HG02981 (cell line): ENCODE data around the gene NCEH1.
A peak's percentile ranks its signal among the peaks of the same experiment; 100 is the strongest.
"Not testable (repeated sequence)": the region's sequence is repeated elsewhere in the genome, so short reads cannot be mapped to it uniquely, and the experiment has no call there.

Experiments
- ATAC-seq: cut with Tn5 transposase; IDR thresholded peaks from one replicate; pipeline ENCODE4 v1.9.1; 2021; ENCODE audit warnings: mild to moderate bottlenecking, moderate library complexity; ENCODE audit not compliant: unreplicated experiment

NCEH1 gene

GRCh38 chr3:172710664-172711453 lies at the start of gene NCEH1:
Gene NCEH1, minus strand, starts transcription at chr3:172711067. Its CDS starts 83 bp downstream, at chr3:172710984.
- peak; percentile 99 for ATAC-seq

GRCh38 chr3:172760416-172760815 lies 49.5 kb upstream of the NCEH1 start:
- not testable (repeated sequence) for ATAC-seq

- no peak for ATAC-seq
These were observed 42.3 kb upstream of the NCEH1 start for GRCh38 chr3:172753125-172753524.

- no peak for ATAC-seq
These were observed 41.8 kb upstream of the NCEH1 start for GRCh38 chr3:172752651-172753050.

- no peak for ATAC-seq
These were observed 40.4 kb upstream of the NCEH1 start for GRCh38 chr3:172751175-172751704.

GRCh38 chr3:172750368-172751174 lies 39.7 kb upstream of the NCEH1 start, which contains the start of gene ECT2:
Gene ECT2, plus strand, starts transcription at chr3:172750726. Its CDS starts 3,805 bp downstream, at chr3:172754531.
- ATAC-seq, result peak; percentile 95

GRCh38 chr3:172750069-172750367 lies 39.2 kb upstream of the NCEH1 start:
- no peak for ATAC-seq

GRCh38 chr3:172749230-172749965 lies 38.5 kb upstream of the NCEH1 start:
- ATAC-seq, result no peak

- no peak for ATAC-seq
These were observed 35.6 kb upstream of the NCEH1 start for GRCh38 chr3:172746475-172746874.

- no peak for ATAC-seq
These were observed 28.6 kb upstream of the NCEH1 start for GRCh38 chr3:172739462-172739861.

GRCh38 chr3:172735014-172735413 lies 24.1 kb upstream of the NCEH1 start:
- no peak for ATAC-seq

GRCh38 chr3:172726380-172726779 lies 15.5 kb upstream of the NCEH1 start:
- ATAC-seq, result no peak

GRCh38 chr3:172722536-172723040 lies 11.7 kb upstream of the NCEH1 start:
- ATAC-seq, result not testable (repeated sequence)

- no peak for ATAC-seq
These were observed 6.7 kb upstream of the NCEH1 start for GRCh38 chr3:172717493-172718088.

GRCh38 chr3:172716476-172716875 lies 5.6 kb upstream of the NCEH1 start:
- no peak for ATAC-seq

GRCh38 chr3:172713316-172713715 lies 2.4 kb upstream of the NCEH1 start:
- no peak for ATAC-seq

- no peak for ATAC-seq
These were observed 558 bp upstream of the NCEH1 start for GRCh38 chr3:172711454-172711795.

- no peak for ATAC-seq
These were observed 848 bp downstream of the NCEH1 start for GRCh38 chr3:172709774-172710663.

- ATAC-seq, result no peak
These were observed 1.7 kb downstream of the NCEH1 start for GRCh38 chr3:172708921-172709773.
